ENCODE data around the gene ACTBL2. TPM values are rescaled to one million over a fixed set of nuclear protein-coding genes. Genes with fewer than 3 reads are reported as not detected.

ACTBL2 gene
- polyA plus RNA-seq, 3 donors, result not detected

- DNase-seq (ENCODE audit: extremely low read depth in 1 of 11, low read depth in 9 of 11, low spot score in 4 of 11), result no peak
Observed at GRCh38 chr5:57455511-57456455, 26.8 kb downstream of the ACTBL2 start.

- no peak for DNase-seq (ENCODE audit: extremely low read depth in 1 of 11, low read depth in 9 of 11, low spot score in 4 of 11)
Observed at GRCh38 chr5:57454896-57455295, 27.7 kb downstream of the ACTBL2 start.

GRCh38 chr5:57453728-57454127 lies 28.9 kb downstream of the ACTBL2 start:
- DNase-seq (ENCODE audit: extremely low read depth in 1 of 11, low read depth in 9 of 11, low spot score in 4 of 11), result no peak

- no peak for DNase-seq (ENCODE audit: extremely low read depth in 1 of 11, low read depth in 9 of 11, low spot score in 4 of 11)
Observed at GRCh38 chr5:57452885-57453284, 29.7 kb downstream of the ACTBL2 start.

GRCh38 chr5:57450991-57451876 lies 31.4 kb downstream of the ACTBL2 start:
- no peak for DNase-seq (ENCODE audit: extremely low read depth in 1 of 11, low read depth in 9 of 11, low spot score in 4 of 11)

- no peak for DNase-seq (ENCODE audit: extremely low read depth in 1 of 11, low read depth in 9 of 11, low spot score in 4 of 11)
Observed at GRCh38 chr5:57448751-57449150, 33.9 kb downstream of the ACTBL2 start.

GRCh38 chr5:57448287-57448686 lies 34.3 kb downstream of the ACTBL2 start:
- DNase-seq (ENCODE audit: extremely low read depth in 1 of 11, low read depth in 9 of 11, low spot score in 4 of 11), result no peak

- no peak for DNase-seq (ENCODE audit: extremely low read depth in 1 of 11, low read depth in 9 of 11, low spot score in 4 of 11)
Observed at GRCh38 chr5:57447658-57448057, 35.0 kb downstream of the ACTBL2 start.

- DNase-seq (ENCODE audit: extremely low read depth in 1 of 11, low read depth in 9 of 11, low spot score in 4 of 11), result no peak
Observed at GRCh38 chr5:57446966-57447365, 35.6 kb downstream of the ACTBL2 start.

GRCh38 chr5:57445705-57446037 lies 36.9 kb downstream of the ACTBL2 start:
- DNase-seq (ENCODE audit: extremely low read depth in 1 of 11, low read depth in 9 of 11, low spot score in 4 of 11), result no peak

GRCh38 chr5:57445006-57445704 lies 37.5 kb downstream of the ACTBL2 start:
- DNase-seq (ENCODE audit: extremely low read depth in 1 of 11, low read depth in 9 of 11, low spot score in 4 of 11), result no peak

- no peak for DNase-seq (ENCODE audit: extremely low read depth in 1 of 11, low read depth in 9 of 11, low spot score in 4 of 11)
Observed at GRCh38 chr5:57442080-57442839, 40.4 kb downstream of the ACTBL2 start.

- no peak for DNase-seq (ENCODE audit: extremely low read depth in 1 of 11, low read depth in 9 of 11, low spot score in 4 of 11)
Observed at GRCh38 chr5:57441557-57441956, 41.1 kb downstream of the ACTBL2 start.

- no peak for DNase-seq (ENCODE audit: extremely low read depth in 1 of 11, low read depth in 9 of 11, low spot score in 4 of 11)
Observed at GRCh38 chr5:57439601-57440000, 43.0 kb downstream of the ACTBL2 start.

- no peak for DNase-seq (ENCODE audit: extremely low read depth in 1 of 11, low read depth in 9 of 11, low spot score in 4 of 11)
Observed at GRCh38 chr5:57437976-57438805, 44.4 kb downstream of the ACTBL2 start.

GRCh38 chr5:57436586-57436985 lies 46.0 kb downstream of the ACTBL2 start:
- DNase-seq (ENCODE audit: extremely low read depth in 1 of 11, low read depth in 9 of 11, low spot score in 4 of 11), result no peak

GRCh38 chr5:57435701-57436134 lies 46.9 kb downstream of the ACTBL2 start:
- DNase-seq (ENCODE audit: extremely low read depth in 1 of 11, low read depth in 9 of 11, low spot score in 4 of 11), result no peak

- DNase-seq (ENCODE audit: extremely low read depth in 1 of 11, low read depth in 9 of 11, low spot score in 4 of 11), result no peak
Observed at GRCh38 chr5:57434683-57435082, 47.9 kb downstream of the ACTBL2 start.

Measured in renal cortex interstitium (tissue), 11 donors.